Lung (tissue), 12 donors: ENCODE results near the gene C3orf70. TPM values are rescaled to one million over a fixed set of nuclear protein-coding genes. Genes with fewer than 3 reads are reported as not detected.
A peak's percentile ranks its signal among the peaks of the same experiment; 100 is the strongest.

Experiments
- ATAC-seq: fragments of 200-7000 bp; cut with Tn5 transposase; one replicate; pipeline ENCODE4 v1.9.1; 2020; ENCODE audit warnings: moderate number of reproducible peaks; ENCODE audit not compliant: insufficient read depth, low FRiP score
- DNase-seq, 3 donors: peaks; one replicate each; pipeline ENCODE4 v3.0.0-alpha.2; 2013 to 2017
- H3K27ac ChIP-seq, 2 donors: one replicate each; pipeline ENCODE4 v1.5.1; 2013; ENCODE audit warnings: mild to moderate bottlenecking in 2 of 2, moderate library complexity in 2 of 2, control low read depth in 1 of 2, inconsistent platforms in 1 of 2, low read depth in 1 of 2, low read length in 1 of 2
- H3K27me3 ChIP-seq, 3 donors: one replicate each; pipeline ENCODE4 v1.5.1; 2013; ENCODE audit warnings: low read length in 2 of 3; ENCODE audit not compliant: control insufficient read depth in 3 of 3, insufficient read depth in 3 of 3
- H3K36me3 ChIP-seq, 4 donors: one replicate each; pipeline ENCODE4 v1.5.1; 2013; ENCODE audit warnings: low read length in 4 of 4, mild to moderate bottlenecking in 1 of 4, moderate library complexity in 1 of 4; ENCODE audit not compliant: control insufficient read depth in 4 of 4, insufficient read depth in 4 of 4
- H3K4me1 ChIP-seq, 5 donors: one replicate each; pipeline ENCODE4 v1.5.1; 2013; ENCODE audit warnings: low read length in 5 of 5, mild to moderate bottlenecking in 2 of 5, moderate library complexity in 1 of 5; ENCODE audit not compliant: control insufficient read depth in 5 of 5, insufficient read depth in 5 of 5
- H3K4me3 ChIP-seq: one replicate; pipeline ENCODE4 v1.5.1; 2013; ENCODE audit warnings: mild to moderate bottlenecking, control low read depth, moderate library complexity
- H3K9ac ChIP-seq, 2 donors: one replicate each; pipeline ENCODE4 v1.5.1; 2013; ENCODE audit warnings: low read length in 2 of 2, control low read depth in 1 of 2; ENCODE audit not compliant: insufficient read depth in 1 of 2
- H3K9me3 ChIP-seq, 4 donors: one replicate each; pipeline ENCODE4 v1.5.1; 2013; ENCODE audit warnings: low read length in 3 of 4, mild to moderate bottlenecking in 1 of 4, moderate library complexity in 1 of 4; ENCODE audit not compliant: control insufficient read depth in 4 of 4, insufficient read depth in 3 of 4
- WGBS, 2 donors: extraction: QIAGEN DNeasy Blood & Tissue Kit; methylation state at CpG; one replicate each; pipeline ENCODE4 v1.1.7; 2013; 5-methylcytosine and 5-hydroxymethylcytosine counted together
- polyA plus RNA-seq, 2 donors: library from polyadenylated mRNA; stranded (reverse); fragments of 200-250 nt; gene quantifications; one replicate each; pipeline ENCODE4 v1.2.1, GENCODE V29; 2013
- total RNA-seq, 2 donors: library from RNA; depleted of rRNA in 1 of 2; stranded (reverse); fragments of >200 nt in 1 of 2; gene quantifications; one replicate each; pipeline ENCODE4 v1.2.1, GENCODE V29; 2014 to 2021
- TF ChIP-seq, protein P1 (sequence below): IDR thresholded peaks from 2 replicates; pipeline ENCODE4 v1.5.1; 2012; ENCODE audit warnings: mild to moderate bottlenecking; ENCODE audit errors: control extremely low read depth, extremely low read depth
- donor health status: control.
- donor health status: control.
- donor health status: Bipolar disorder and iron deficiency.
- donor health status: healthy.
- donor health status: DM: yes; HTN: yes; CAD: no.

Gene C3orf70
- total and polyA plus RNA-seq, 4 donors = 0.45 to 4.9 (median 1.8) TPM

DNA sequence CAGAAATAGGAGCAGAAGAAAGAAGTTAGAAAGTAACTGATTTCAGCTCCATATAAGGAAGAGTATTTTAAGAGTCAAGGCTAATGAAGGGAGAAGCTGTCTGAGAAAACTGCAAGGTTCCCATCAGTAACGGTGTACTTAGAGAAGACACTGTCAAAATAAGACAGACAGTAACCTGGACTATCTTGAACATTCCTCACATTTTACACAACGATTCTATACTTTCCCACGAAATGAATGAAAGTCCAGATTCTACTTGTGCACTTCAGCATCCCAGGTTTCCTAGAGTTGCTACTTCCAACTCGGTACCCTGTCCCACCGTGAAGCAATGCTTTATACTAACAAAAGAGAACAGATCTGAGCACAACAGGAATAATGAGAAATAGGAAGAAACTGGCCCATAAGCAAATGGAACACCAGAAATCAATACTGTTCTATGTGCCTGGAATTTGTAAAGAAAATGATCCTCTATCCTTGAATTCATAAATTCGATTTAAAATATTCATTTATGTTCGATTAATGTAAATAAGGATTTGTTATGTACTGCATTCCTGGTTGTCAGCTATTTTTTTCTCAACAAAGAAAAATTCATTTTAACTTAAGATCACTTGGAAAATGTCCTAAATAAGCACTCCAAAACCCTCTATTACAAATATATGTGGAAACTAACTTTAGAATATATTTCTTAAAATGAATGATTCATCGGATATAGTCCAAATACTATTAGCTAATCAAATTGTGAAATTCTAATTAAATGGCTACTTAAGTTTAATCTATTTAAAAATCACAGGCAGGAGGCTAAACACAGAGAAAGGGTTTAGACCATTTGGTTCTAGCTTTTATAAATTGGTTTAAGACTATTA is 1.5 kb downstream of the C3orf70 start:
- Histone ChIP-seq H3K9me3 (no peaks in the 10 kb centered on the region), H3K27ac (no peak overlapping the region), H3K36me3 (no peaks in the 10 kb centered on the region), H3K4me3 (no peak overlapping the region), H3K27me3 (peaks cover 0 to 23% (median 8%) of the 10 kb centered on the region in 3 donors), H3K9ac (peak overlapping the region in 1 of 2 donors; percentile 52), H3K4me1 (peaks cover 0 to 21% (median 7%) of the 10 kb centered on the region in 5 donors)
- WGBS, 2 donors = 71 to 73% methylated on average over 8 of the region's 8 CpGs
- ATAC-seq (no peak), DNase-seq (peak in 1 of 3 donors; percentile 13)
- TF ChIP-seq, protein P1, sequence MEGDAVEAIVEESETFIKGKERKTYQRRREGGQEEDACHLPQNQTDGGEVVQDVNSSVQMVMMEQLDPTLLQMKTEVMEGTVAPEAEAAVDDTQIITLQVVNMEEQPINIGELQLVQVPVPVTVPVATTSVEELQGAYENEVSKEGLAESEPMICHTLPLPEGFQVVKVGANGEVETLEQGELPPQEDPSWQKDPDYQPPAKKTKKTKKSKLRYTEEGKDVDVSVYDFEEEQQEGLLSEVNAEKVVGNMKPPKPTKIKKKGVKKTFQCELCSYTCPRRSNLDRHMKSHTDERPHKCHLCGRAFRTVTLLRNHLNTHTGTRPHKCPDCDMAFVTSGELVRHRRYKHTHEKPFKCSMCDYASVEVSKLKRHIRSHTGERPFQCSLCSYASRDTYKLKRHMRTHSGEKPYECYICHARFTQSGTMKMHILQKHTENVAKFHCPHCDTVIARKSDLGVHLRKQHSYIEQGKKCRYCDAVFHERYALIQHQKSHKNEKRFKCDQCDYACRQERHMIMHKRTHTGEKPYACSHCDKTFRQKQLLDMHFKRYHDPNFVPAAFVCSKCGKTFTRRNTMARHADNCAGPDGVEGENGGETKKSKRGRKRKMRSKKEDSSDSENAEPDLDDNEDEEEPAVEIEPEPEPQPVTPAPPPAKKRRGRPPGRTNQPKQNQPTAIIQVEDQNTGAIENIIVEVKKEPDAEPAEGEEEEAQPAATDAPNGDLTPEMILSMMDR = no peak

DNA sequence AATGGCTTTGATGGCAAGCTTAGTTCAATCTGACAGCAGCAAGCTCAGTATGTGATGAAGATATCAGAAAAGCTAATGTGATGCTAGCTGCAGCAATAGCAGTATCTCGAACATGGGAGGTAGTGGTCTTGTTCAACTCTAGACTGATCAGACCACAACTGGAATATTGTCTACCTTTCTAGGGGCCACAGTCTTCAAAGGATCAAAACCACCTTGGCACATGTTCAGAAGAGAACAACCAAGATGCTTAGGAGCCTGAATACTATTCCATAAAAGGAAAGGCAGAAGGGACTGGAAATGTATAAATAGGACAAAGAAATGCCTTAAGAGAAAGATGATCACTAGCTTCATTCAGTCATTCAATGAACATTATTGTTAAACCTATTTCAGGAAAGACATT is 2.3 kb downstream of the C3orf70 start:
- no peak for DNase-seq
- peaks cover 0 to 23% (median 8%) of the 10 kb centered on the region in 3 donors for H3K27me3 ChIP-seq
- TF ChIP-seq, protein P1 = no peak
- no peak overlapping the region for H3K4me3 ChIP-seq
- H3K27ac ChIP-seq = no peak overlapping the region
- H3K36me3 ChIP-seq = no peaks in the 10 kb centered on the region
- H3K9me3 ChIP-seq = no peaks in the 10 kb centered on the region
- H3K9ac ChIP-seq = no peak overlapping the region
- peaks cover 0 to 21% (median 7%) of the 10 kb centered on the region in 5 donors for H3K4me1 ChIP-seq
- 88 to 100% methylated on average over 1 of the region's 1 CpG for WGBS, 2 donors
- no peak for ATAC-seq

DNA sequence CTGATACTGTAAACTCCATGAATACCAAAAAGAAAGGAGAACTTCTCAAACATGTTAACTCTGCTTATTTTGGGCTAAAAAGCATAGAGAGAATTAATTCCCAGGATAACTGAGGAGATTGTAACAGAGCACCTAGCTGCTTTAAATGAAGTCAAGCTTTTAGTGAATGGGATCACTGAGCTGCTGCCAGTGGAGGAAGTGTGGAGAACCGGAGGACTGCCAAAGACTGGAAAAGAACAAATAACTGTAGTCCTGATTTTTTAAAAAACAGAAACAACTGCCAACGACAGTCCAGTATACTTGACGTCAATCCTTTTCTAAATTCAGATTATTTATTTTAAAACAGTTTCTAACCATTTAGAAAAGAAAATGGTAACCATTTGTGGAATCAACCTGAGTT is 3.3 kb downstream of the C3orf70 start:
- Histone ChIP-seq H3K9me3 (no peaks in the 10 kb centered on the region), H3K9ac (no peak overlapping the region), H3K27me3 (peaks cover 0 to 23% (median 8%) of the 10 kb centered on the region in 3 donors), H3K36me3 (no peaks in the 10 kb centered on the region), H3K4me3 (no peak overlapping the region), H3K4me1 (peaks cover 0 to 27% (median 7%) of the 10 kb centered on the region in 5 donors), H3K27ac (no peak overlapping the region)
- ATAC-seq (no peak), DNase-seq (peak in 2 of 3 donors; percentile 54 to 61)
- TF ChIP-seq, protein P1 = no peak
- 65 to 82% methylated on average over 3 of the region's 3 CpGs for WGBS, 2 donors
